Activated T-helper 2 cell treated with anti-CD3 and anti-CD28 coated beads, Interferon-gamma antibody, Interleukin-2, Interleukin-4, amounts not matched to agents 10 μg/mL and 5 μg/mL and 100 μg/mL, durations not matched to agents 14 hours and 24 hours and 36 hours (primary cell): ENCODE results near the gene SPPL2A. TPM values are rescaled to one million over a fixed set of nuclear protein-coding genes. Genes with fewer than 3 reads are reported as not detected.
A peak's percentile ranks its signal among the peaks of the same experiment; 100 is the strongest.

Source experiments
- DNase-seq: peaks from one replicate; pipeline ENCODE4 v3.0.0; 2021; ENCODE audit warnings: low spot score
- H3K27ac Mint-ChIP-seq: one replicate; pipeline ENCODE4 v1.8.0; 2021; ENCODE audit warnings: mixed read lengths
- H3K27me3 Mint-ChIP-seq: one replicate; pipeline ENCODE4 v1.8.0; 2021; ENCODE audit warnings: low read depth, mixed read lengths
- H3K36me3 Mint-ChIP-seq: one replicate; pipeline ENCODE4 v1.8.0; 2021; ENCODE audit warnings: low read depth, mixed read lengths
- H3K4me1 Mint-ChIP-seq: one replicate; pipeline ENCODE4 v1.8.0; 2021; ENCODE audit warnings: low read depth, mixed read lengths
- H3K4me3 Mint-ChIP-seq: one replicate; pipeline ENCODE4 v1.8.0; 2021; ENCODE audit warnings: low read depth, mild to moderate bottlenecking, moderate library complexity, mixed read lengths
- H3K9me3 Mint-ChIP-seq: one replicate; pipeline ENCODE4 v1.8.0; 2021; ENCODE audit warnings: mixed read lengths
- intact Hi-C: fragments of 100-400 bp; cut with micrococcal nuclease; formaldehyde crosslinking; loops from one replicate; pipeline ENCODE4 v1.15.1; 2023
- total RNA-seq: library from RNA; stranded (reverse); gene quantifications from 2 replicates; pipeline ENCODE4 v1.2.3, GENCODE V29; 2022

Gene SPPL2A
- total RNA-seq, 1 donor from 2014 or later = 97.3 TPM

GRCh38 chr15:50669611-50670010 lies 95.9 kb downstream of the SPPL2A start:
- Mint-ChIP-seq H3K36me3 (peaks cover 41% of the 10 kb centered on the region), H3K27me3 (no peaks in the 10 kb centered on the region), H3K27ac (no peak overlapping the region), H3K4me3 (no peak overlapping the region), H3K4me1 (no peaks in the 10 kb centered on the region), H3K9me3 (no peaks in the 10 kb centered on the region)
- intact Hi-C loops = no loop called here
- DNase-seq = no peak

GRCh38 chr15:50665938-50666337 lies 99.6 kb downstream of the SPPL2A start:
- Mint-ChIP-seq H3K27ac (peak overlapping the region; percentile 72), H3K27me3 (no peaks in the 10 kb centered on the region), H3K4me3 (no peak overlapping the region), H3K9me3 (no peaks in the 10 kb centered on the region), H3K4me1 (peaks cover 3% of the 10 kb centered on the region), H3K36me3 (peaks cover 56% of the 10 kb centered on the region)
- DNase-seq = no peak
- intact Hi-C loops = no loop called here

- no peak for DNase-seq
- intact Hi-C loops = no loop called here
- Mint-ChIP-seq H3K9me3 (no peaks in the 10 kb centered on the region), H3K4me3 (no peak overlapping the region), H3K27me3 (no peaks in the 10 kb centered on the region), H3K36me3 (peaks cover 67% of the 10 kb centered on the region), H3K4me1 (peaks cover 11% of the 10 kb centered on the region), H3K27ac (no peak overlapping the region)
These were observed 110.0 kb downstream of the SPPL2A start for GRCh38 chr15:50655555-50655954.

- H3K27ac Mint-ChIP-seq = peak overlapping the region; percentile 3
- peaks cover 11% of the 10 kb centered on the region for H3K4me1 Mint-ChIP-seq
- H3K9me3 Mint-ChIP-seq = no peaks in the 10 kb centered on the region
- H3K27me3 Mint-ChIP-seq = no peaks in the 10 kb centered on the region
- H3K4me3 Mint-ChIP-seq = no peak overlapping the region
- intact Hi-C loops = no loop called here
- peaks cover 78% of the 10 kb centered on the region for H3K36me3 Mint-ChIP-seq
- DNase-seq = no peak
These were observed 112.3 kb downstream of the SPPL2A start for GRCh38 chr15:50653156-50653743.

GRCh38 chr15:50652671-50653070 lies 112.8 kb downstream of the SPPL2A start:
- peaks cover 11% of the 10 kb centered on the region for H3K4me1 Mint-ChIP-seq
- H3K36me3 Mint-ChIP-seq = peaks cover 78% of the 10 kb centered on the region
- no peaks in the 10 kb centered on the region for H3K27me3 Mint-ChIP-seq
- intact Hi-C loops = no loop called here
- DNase-seq = no peak
- no peaks in the 10 kb centered on the region for H3K9me3 Mint-ChIP-seq
- peak overlapping the region; percentile 59 for H3K27ac Mint-ChIP-seq
- H3K4me3 Mint-ChIP-seq = no peak overlapping the region

Other genes starting within 250 kb of the SPPL2A start
- not detected in 2 replicates for gene USP50, start 219.0 kb downstream of the SPPL2A start, total RNA-seq
- 42.3 and 43.1 TPM in 2 replicates for gene TRPM7, start 78.9 kb downstream of the SPPL2A start, total RNA-seq
- gene AP4E1, start 143.0 kb upstream of the SPPL2A start, total RNA-seq = 16.7 and 17.9 TPM in 2 replicates